Peyer's patch (tissue), 4 donors: ENCODE measurements around the gene GLRX5.
"Not testable (repeated sequence)": the region's sequence is repeated elsewhere in the genome, so short reads cannot be mapped to it uniquely, and the experiment has no call there.

Experiments
- POLR2A ChIP-seq, 2 donors: fragments of 450-650 bp; IDR thresholded peaks; one replicate each; pipeline ENCODE4 v1.5.1; 2017; ENCODE audit warnings: antibody characterized with exemption in 2 of 2, mild to moderate bottlenecking in 2 of 2, moderate library complexity in 2 of 2
- TF ChIP-seq, protein P1 (sequence below), 6 experiments: fragments of 450-650 bp in 4 of 6; fragments of 200-600 bp in 2 of 6; sonication (generic) in 1 of 6; IDR thresholded peaks; one replicate each; pipeline ENCODE4 v1.5.1; 2017 to 2019; ENCODE audit warnings: antibody characterized with exemption in 6 of 6, mild to moderate bottlenecking in 3 of 6, moderate library complexity in 1 of 6

DNA sequence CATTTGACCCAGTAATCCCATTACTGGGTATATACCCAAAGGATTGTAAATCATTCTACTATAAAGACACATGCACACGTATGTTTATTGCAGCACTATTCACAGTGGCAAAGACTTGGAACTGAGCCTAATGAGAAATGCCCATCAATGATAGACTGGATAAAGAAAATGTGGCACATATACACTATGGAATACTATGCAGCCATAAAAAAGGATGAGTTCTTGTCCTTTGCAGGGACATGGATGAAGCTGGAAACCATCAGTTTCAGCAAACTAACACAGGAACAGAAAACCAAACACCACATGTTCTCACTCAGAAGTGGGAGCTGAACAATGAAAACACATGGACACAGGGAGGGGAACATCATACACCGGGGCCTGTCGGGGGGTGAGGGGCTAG, 56.3 kb downstream of the GLRX5 start:
- TF ChIP-seq, protein P1, sequence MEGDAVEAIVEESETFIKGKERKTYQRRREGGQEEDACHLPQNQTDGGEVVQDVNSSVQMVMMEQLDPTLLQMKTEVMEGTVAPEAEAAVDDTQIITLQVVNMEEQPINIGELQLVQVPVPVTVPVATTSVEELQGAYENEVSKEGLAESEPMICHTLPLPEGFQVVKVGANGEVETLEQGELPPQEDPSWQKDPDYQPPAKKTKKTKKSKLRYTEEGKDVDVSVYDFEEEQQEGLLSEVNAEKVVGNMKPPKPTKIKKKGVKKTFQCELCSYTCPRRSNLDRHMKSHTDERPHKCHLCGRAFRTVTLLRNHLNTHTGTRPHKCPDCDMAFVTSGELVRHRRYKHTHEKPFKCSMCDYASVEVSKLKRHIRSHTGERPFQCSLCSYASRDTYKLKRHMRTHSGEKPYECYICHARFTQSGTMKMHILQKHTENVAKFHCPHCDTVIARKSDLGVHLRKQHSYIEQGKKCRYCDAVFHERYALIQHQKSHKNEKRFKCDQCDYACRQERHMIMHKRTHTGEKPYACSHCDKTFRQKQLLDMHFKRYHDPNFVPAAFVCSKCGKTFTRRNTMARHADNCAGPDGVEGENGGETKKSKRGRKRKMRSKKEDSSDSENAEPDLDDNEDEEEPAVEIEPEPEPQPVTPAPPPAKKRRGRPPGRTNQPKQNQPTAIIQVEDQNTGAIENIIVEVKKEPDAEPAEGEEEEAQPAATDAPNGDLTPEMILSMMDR (IDR thresholded peaks at IDR 0.05), result not testable (repeated sequence)
- TF ChIP-seq POLR2A (IDR thresholded peaks at IDR 0.05), result not testable (repeated sequence)
